Heart left ventricle (tissue), 16 donors: ENCODE measurements around the gene ITGB6. TPM values are rescaled to one million over a fixed set of nuclear protein-coding genes. Genes with fewer than 3 reads are reported as not detected.

Experiments
- ATAC-seq, 4 donors: fragments of 200-7000 bp; cut with Tn5 transposase; one replicate each; pipeline ENCODE4 v1.9.1; 2020 to 2022; ENCODE audit warnings: moderate library complexity in 4 of 4, mild to moderate bottlenecking in 3 of 4, moderate number of reproducible peaks in 1 of 4
- DNase-seq, 5 donors: peaks; one replicate each; pipeline ENCODE4 v3.0.0-alpha.2; 2020
- H3K27ac ChIP-seq, 12 donors: fragments of 200-600 bp; sonication (generic) in 4 of 12; one replicate each; pipeline versions ENCODE4 v1.5.0 to v1.8.0; 2016 to 2022; ENCODE audit warnings: mild to moderate bottlenecking in 2 of 12
- H3K27me3 ChIP-seq, 9 donors: fragments of 200-600 bp; sonication (generic) in 2 of 9; one replicate each; pipeline versions ENCODE4 v1.5.1 to v1.8.0; 2016 to 2022; ENCODE audit warnings: mild to moderate bottlenecking in 3 of 9
- H3K36me3 ChIP-seq, 9 donors: fragments of 200-600 bp; sonication (generic) in 2 of 9; one replicate each; pipeline versions ENCODE4 v1.5.0 to v1.8.0; 2018 to 2022; ENCODE audit warnings: mild to moderate bottlenecking in 2 of 9
- H3K4me1 ChIP-seq, 12 donors: fragments of 200-600 bp; sonication (generic) in 4 of 12; one replicate each; pipeline versions ENCODE4 v1.5.0 to v1.8.0; 2016 to 2022; ENCODE audit warnings: mild to moderate bottlenecking in 3 of 12
- H3K4me3 ChIP-seq, 12 donors: fragments of 200-600 bp; sonication (generic) in 4 of 12; one replicate each; pipeline versions ENCODE4 v1.5.0 to v1.8.0; 2017 to 2022; ENCODE audit warnings: mild to moderate bottlenecking in 9 of 12, moderate library complexity in 4 of 12
- H3K9me3 ChIP-seq, 12 donors: fragments of 200-600 bp; sonication (generic) in 4 of 12; one replicate each; pipeline versions ENCODE4 v1.5.0 to v1.8.0; 2016 to 2022; ENCODE audit warnings: mild to moderate bottlenecking in 1 of 12
- POLR2A ChIP-seq, 2 donors: fragments of 450-650 bp; IDR thresholded peaks; one replicate each; pipeline ENCODE4 v1.6.1; 2017; ENCODE audit warnings: antibody characterized with exemption in 2 of 2, mild to moderate bottlenecking in 2 of 2, moderate library complexity in 2 of 2
- WGBS, 4 donors: extraction: QIAGEN DNeasy Blood & Tissue Kit in 2 of 4; methylation state at CpG; one replicate each; pipeline versions ENCODE4 v1.1.5 to v1.1.7; 2013 to 2018; 5-methylcytosine and 5-hydroxymethylcytosine counted together
- intact Hi-C, 10 donors: fragments of 100-400 bp; cut with DNase I; formaldehyde crosslinking; loops; one replicate each; pipeline versions ENCODE4 v1.11.1 to v1.14.2; 2022
- polyA plus RNA-seq, 2 donors: library from polyadenylated mRNA; stranded (reverse); fragments of 200-250 nt; gene quantifications; one replicate each; pipeline ENCODE4 v1.2.3, GENCODE V29; 2013
- total RNA-seq, 9 donors: library from RNA; depleted of rRNA in 2 of 9; stranded (reverse); fragments of >200 nt in 2 of 9; fragmentation: NEBNext Ultra II Directional in 3 of 9; extraction: Animal tissue kit (Norgen Biotek cat#: 25700) in 3 of 9; gene quantifications; one replicate each; pipeline versions ENCODE4 v1.1.0 to v1.2.4, GENCODE V29; 2016 to 2023
- TF ChIP-seq, protein P1 (sequence below), 12 donors: fragments of 200-600 bp; sonication (generic) in 4 of 12; IDR thresholded peaks; one replicate each; pipeline versions ENCODE4 v1.5.0 to v1.8.0; 2018 to 2022; ENCODE audit warnings: antibody characterized with exemption in 12 of 12, mild to moderate bottlenecking in 5 of 12
- donor health status: ischemic (EF 13 %, LVEDD 7.1; RV severe dilation, severe dysfunction).
- donor health status: healthy with polysubstance abuse.
- donor health status: DM: no; HTN: yes; CAD: no.
- donor health status: DM: no; HTN: no; CAD: no.
- donor health status: ischemic (EF 25% LVEDD 6.9; RV normal size, moderate dysfunction).
- donor health status: ischemic (EF 25% LVEDD 5.7; RV mildly dilated, moderate dysfunction).
- donor health status: healthy.
- donor health status: DM: yes; HTN: yes; CAD: no.
- donor health status: ischemic (EF 35%, LVEDD 5.7; RV mildly dilated, moderate dysfunction).
- donor health status: nonischemic (EF 11% LVEDD 7.7; RV severe dilation, severe dysfunction).
- donor health status: DM: yes; HTN: yes; CAD: no.
- donor health status: PGD.
- donor health status: ischemic (EF 29% LVEDD 5.4; RV normal size, mild dysfunction).
- donor health status: nonischemic (EF 23%, LVEDD 6.1; RV moderate dilation, normal function).

The ITGB6 gene
- total and polyA plus RNA-seq, 11 donors, result 0.27 to 4.2 (median 0.75) TPM

DNA sequence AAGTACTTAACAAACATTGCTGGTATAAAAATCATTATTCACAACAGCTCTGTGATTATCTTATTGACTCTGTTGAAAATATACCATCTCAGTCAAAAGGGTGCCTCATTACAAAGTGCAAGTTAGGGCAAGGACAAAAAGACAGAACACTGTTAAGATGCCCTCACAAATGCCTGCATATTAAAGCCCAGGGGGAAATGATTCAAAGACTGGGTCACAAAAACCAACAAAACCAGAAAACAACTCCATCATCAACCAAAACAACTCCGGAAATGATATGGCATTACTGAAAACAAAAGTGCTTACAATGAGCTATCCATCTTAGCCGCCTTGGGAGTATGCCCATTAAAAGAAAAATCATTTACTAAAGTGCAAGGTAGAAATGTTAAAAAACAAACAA, 147.5 kb downstream of the ITGB6 start:
- Histone ChIP-seq H3K27ac (no peak overlapping the region), H3K4me1 (peaks cover 0 to 16% (median 4%) of the 10 kb centered on the region in 12 donors), H3K36me3 (no peaks in the 10 kb centered on the region), H3K27me3 (no peaks in the 10 kb centered on the region), H3K9me3 (no peaks in the 10 kb centered on the region), H3K4me3 (no peak overlapping the region)
- intact Hi-C loops, result no loop called here
- DNase-seq (no peak), ATAC-seq (no peak)
- WGBS, 4 donors, result 79 to 95% (median 90%) methylated on average over 2 of the region's 2 CpGs
- TF ChIP-seq, protein P1, sequence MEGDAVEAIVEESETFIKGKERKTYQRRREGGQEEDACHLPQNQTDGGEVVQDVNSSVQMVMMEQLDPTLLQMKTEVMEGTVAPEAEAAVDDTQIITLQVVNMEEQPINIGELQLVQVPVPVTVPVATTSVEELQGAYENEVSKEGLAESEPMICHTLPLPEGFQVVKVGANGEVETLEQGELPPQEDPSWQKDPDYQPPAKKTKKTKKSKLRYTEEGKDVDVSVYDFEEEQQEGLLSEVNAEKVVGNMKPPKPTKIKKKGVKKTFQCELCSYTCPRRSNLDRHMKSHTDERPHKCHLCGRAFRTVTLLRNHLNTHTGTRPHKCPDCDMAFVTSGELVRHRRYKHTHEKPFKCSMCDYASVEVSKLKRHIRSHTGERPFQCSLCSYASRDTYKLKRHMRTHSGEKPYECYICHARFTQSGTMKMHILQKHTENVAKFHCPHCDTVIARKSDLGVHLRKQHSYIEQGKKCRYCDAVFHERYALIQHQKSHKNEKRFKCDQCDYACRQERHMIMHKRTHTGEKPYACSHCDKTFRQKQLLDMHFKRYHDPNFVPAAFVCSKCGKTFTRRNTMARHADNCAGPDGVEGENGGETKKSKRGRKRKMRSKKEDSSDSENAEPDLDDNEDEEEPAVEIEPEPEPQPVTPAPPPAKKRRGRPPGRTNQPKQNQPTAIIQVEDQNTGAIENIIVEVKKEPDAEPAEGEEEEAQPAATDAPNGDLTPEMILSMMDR (IDR thresholded peaks at IDR 0.05), result no peak
- TF ChIP-seq POLR2A (IDR thresholded peaks at IDR 0.05), result no peak

DNA sequence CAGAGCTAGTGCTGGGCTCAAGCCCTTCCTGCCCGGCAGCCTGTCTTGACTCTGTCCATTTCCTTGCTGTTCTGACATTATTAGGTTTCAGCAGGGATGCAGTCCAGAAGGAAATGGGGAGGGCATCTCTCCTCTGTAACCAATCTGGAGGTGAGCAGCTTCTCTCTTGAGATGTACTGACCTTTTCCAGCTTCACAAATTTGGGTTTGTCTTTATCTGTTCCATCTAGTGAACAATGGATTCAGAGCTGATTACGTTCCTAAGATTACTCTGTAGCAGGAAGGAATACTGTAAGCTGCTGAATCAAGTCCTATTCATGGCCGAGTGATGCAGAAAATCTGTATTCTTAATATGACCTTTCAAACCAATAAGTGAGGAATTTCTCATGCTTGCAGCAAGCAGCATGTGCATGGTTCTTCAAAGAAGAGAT, 148.7 kb downstream of the ITGB6 start:
- DNase-seq (no peak), ATAC-seq (peak in 1 of 4 donors; percentile 39)
- TF ChIP-seq, protein P1 (IDR thresholded peaks at IDR 0.05), result no peak
- no peak for TF ChIP-seq POLR2A (IDR thresholded peaks at IDR 0.05)
- Histone ChIP-seq H3K27ac (no peak overlapping the region), H3K9me3 (no peaks in the 10 kb centered on the region), H3K4me1 (peaks cover 0 to 16% (median 4%) of the 10 kb centered on the region in 12 donors), H3K36me3 (no peaks in the 10 kb centered on the region), H3K4me3 (no peak overlapping the region), H3K27me3 (no peaks in the 10 kb centered on the region)
- WGBS, 4 donors, result 50 to 66% (median 63%) methylated on average over 3 of the region's 3 CpGs
- intact Hi-C loops, result no loop called here

DNA sequence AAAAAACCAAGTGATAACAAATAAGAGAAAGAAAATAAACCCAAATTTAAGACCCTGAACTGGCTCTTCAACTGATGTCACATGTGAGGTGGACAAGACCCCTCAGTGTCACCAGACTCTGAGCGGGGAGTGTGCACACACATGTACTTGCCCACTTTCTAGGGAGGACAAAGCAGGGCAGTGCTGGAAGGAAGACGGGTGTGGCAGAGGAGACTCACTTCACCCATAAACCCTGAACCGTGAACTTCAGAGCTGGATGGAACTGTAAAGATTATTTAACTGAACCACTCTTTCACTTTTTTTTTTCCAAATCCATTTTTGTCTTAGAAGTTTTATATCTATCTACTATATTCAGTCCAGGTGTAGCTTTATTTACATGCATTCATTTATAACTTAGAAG, 149.9 kb downstream of the ITGB6 start:
- no peaks in the 10 kb centered on the region for H3K9me3 ChIP-seq
- DNase-seq (no peak), ATAC-seq (no peak)
- intact Hi-C loops, result no loop called here
- no peak overlapping the region for H3K4me3 ChIP-seq
- H3K36me3 ChIP-seq, result no peaks in the 10 kb centered on the region
- peaks cover 0 to 16% (median 4%) of the 10 kb centered on the region in 12 donors for H3K4me1 ChIP-seq
- H3K27ac ChIP-seq, result no peak overlapping the region
- no peak for TF ChIP-seq POLR2A (IDR thresholded peaks at IDR 0.05)
- TF ChIP-seq, protein P1 (IDR thresholded peaks at IDR 0.05), result no peak
- H3K27me3 ChIP-seq, result no peaks in the 10 kb centered on the region
- 78 to 86% (median 84%) methylated on average over 3 of the region's 3 CpGs for WGBS, 4 donors

Other genes starting within 250 kb of the ITGB6 start
- 1 to 10 TPM in 8 of 9 donors, under 1 TPM in 1; 0.88 to 4.7 (median 3.0) TPM for gene PLA2R1, start 137.7 kb downstream of the ITGB6 start, total RNA-seq
- gene PLA2R1, start 137.7 kb downstream of the ITGB6 start, polyA plus RNA-seq, result under 1 TPM; 0.36 to 0.69 TPM